Stomach (tissue), 4 donors: Measurements from ENCODE around the gene HEMK1.

ENCODE experiments used
- POLR2A ChIP-seq, 4 donors: fragments of 450-650 bp; IDR thresholded peaks; one replicate each; pipeline ENCODE4 v1.6.1; 2016; ENCODE audit warnings: antibody characterized with exemption in 4 of 4, control low read depth in 2 of 4, mild to moderate bottlenecking in 1 of 4, moderate library complexity in 1 of 4
- POLR2AphosphoS5 ChIP-seq, 3 donors: sonication (generic); formaldehyde crosslinking; IDR thresholded peaks; one replicate each; pipeline ENCODE4 v1.6.1; 2016; ENCODE audit warnings: antibody characterized with exemption in 3 of 3
- TF ChIP-seq, protein P1 (sequence below), 7 experiments: fragments of 450-650 bp in 4 of 7; fragments of 200-600 bp in 3 of 7; sonication (generic) in 3 of 7; IDR thresholded peaks; one replicate each; pipeline ENCODE4 v1.5.1; 2016 to 2019; ENCODE audit warnings: antibody characterized with exemption in 7 of 7, control low read depth in 2 of 7, mild to moderate bottlenecking in 1 of 7

- TF ChIP-seq POLR2A (IDR thresholded peaks at IDR 0.05): no peak
- TF ChIP-seq, protein P1, sequence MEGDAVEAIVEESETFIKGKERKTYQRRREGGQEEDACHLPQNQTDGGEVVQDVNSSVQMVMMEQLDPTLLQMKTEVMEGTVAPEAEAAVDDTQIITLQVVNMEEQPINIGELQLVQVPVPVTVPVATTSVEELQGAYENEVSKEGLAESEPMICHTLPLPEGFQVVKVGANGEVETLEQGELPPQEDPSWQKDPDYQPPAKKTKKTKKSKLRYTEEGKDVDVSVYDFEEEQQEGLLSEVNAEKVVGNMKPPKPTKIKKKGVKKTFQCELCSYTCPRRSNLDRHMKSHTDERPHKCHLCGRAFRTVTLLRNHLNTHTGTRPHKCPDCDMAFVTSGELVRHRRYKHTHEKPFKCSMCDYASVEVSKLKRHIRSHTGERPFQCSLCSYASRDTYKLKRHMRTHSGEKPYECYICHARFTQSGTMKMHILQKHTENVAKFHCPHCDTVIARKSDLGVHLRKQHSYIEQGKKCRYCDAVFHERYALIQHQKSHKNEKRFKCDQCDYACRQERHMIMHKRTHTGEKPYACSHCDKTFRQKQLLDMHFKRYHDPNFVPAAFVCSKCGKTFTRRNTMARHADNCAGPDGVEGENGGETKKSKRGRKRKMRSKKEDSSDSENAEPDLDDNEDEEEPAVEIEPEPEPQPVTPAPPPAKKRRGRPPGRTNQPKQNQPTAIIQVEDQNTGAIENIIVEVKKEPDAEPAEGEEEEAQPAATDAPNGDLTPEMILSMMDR (IDR thresholded peaks at IDR 0.05): no peak
- TF ChIP-seq POLR2AphosphoS5 (IDR thresholded peaks at IDR 0.05): peak in 2 of 3 donors; percentile 34 to 60
Measured at GRCh38 chr3:50604628-50605588, 35.6 kb downstream of the HEMK1 start.
